Measurements from ENCODE around the gene LCN2.

GRCh38 chr9:128125580-128126354 is 23.5 kb upstream of the LCN2 start:
- TF ChIP-seq CTCF (IDR thresholded peaks at IDR 0.05), result no peak
- TF ChIP-seq POLR2A (IDR thresholded peaks at IDR 0.05), result no peak
